NK-92 (cell line): ENCODE results near the gene C12orf57.

ENCODE experiments used
- DNase-seq: peaks from one replicate; lab custom pipeline; 2025; ENCODE audit not compliant: unreplicated experiment; lab: John Stamatoyannopoulos, UW

The C12orf57 gene

GRCh38 chr12:6917491-6918231, 26.2 kb upstream of the C12orf57 start:
- no peak for DNase-seq

DNA sequence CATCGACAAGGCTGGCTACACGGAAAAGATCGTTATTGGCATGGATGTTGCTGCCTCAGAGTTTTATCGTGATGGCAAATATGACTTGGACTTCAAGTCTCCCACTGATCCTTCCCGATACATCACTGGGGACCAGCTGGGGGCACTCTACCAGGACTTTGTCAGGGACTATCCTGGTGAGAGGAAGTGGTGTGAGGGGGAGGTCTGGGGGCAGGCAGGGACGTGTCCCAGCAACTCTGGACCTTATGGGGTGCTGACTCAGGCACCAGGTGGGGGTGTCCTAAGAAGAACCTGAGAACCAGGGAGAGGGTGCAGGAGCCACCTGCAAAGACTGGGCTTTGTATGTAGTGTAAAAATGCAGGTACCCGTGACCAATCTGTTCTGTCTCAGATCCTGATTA, 24.2 kb upstream of the C12orf57 start:
- no peak for DNase-seq

- DNase-seq = no peak
Measured at GRCh38 chr12:6921539-6921938, 22.3 kb upstream of the C12orf57 start.

DNA sequence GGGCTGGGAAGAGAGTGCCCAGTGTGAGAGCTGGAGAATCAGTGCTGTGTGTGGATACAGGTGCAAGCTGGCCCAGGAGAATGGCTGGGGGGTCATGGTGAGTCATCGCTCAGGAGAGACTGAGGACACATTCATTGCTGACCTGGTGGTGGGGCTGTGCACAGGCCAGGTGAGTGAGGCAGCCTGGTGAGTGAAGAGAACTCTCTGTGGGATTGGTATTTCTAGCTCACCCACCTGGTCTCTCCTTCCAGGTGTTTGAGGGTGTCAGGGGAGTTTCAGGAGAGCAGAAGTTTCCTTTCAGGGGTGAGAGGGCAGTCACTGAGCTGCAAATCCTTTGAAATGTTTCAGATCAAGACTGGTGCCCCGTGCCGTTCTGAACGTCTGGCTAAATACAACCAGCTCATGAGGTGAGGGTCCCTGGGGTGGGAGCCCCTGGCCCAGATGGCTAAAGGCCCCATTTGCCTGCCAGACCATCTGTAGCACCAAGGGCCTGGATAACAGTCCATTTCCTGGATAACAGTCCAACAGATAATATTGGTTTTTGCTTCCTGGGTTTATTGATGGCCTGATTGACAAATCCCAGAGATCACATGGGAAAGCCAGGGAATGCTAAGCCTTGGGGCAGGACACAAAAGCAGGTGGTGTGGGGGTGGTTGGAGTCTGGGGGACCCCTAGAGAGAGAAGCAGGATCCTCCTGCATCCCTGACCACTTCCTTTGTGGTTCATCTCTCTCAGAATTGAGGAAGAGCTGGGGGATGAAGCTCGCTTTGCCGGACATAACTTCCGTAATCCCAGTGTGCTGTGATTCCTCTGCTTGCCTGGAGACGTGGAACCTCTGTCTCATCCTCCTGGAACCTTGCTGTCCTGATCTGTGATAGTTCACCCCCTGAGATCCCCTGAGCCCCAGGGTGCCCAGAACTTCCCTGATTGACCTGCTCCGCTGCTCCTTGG, 21.6 kb upstream of the C12orf57 start:
- no peak for DNase-seq

DNA sequence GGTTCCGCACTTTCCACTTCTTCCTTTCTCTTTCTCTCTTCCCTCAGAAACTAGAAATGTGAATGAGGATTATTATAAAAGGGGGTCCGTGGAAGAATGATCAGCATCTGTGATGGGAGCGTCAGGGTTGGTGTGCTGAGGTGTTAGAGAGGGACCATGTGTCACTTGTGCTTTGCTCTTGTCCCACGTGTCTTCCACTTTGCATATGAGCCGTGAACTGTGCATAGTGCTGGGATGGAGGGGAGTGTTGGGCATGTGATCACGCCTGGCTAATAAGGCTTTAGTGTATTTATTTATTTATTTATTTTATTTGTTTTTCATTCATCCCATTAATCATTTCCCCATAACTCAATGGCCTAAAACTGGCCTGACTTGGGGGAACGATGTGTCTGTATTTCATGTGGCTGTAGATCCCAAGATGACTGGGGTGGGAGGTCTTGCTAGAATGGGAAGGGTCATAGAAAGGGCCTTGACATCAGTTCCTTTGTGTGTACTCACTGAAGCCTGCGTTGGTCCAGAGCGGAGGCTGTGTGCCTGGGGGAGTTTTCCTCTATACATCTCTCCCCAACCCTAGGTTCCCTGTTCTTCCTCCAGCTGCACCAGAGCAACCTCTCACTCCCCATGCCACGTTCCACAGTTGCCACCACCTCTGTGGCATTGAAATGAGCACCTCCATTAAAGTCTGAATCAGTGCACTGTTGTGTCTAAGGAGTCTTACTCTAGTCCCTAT, 20.7 kb upstream of the C12orf57 start:
- DNase-seq = no peak

DNA sequence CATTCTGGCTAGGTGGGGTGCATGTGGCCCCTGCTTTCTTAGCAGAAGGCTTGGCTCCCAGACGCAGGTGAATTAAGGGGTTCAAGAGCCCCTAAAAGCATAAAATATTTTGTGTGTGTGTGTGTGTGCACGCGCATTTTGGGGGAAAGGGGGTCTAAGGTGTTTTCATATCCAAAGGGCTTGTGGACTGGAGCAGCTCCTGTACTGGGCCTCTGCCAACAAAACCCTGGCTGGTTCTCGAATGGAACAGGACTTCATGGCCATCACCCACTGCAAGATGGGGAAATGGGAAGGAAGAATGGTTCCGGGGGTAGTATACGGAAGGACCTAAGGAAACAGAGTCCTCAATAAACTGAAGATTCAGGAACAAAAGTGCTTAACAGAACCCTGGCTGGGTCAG, 20.0 kb upstream of the C12orf57 start:
- DNase-seq = no peak

GRCh38 chr12:6925239-6925539, 18.6 kb upstream of the C12orf57 start:
- no peak for DNase-seq

DNA sequence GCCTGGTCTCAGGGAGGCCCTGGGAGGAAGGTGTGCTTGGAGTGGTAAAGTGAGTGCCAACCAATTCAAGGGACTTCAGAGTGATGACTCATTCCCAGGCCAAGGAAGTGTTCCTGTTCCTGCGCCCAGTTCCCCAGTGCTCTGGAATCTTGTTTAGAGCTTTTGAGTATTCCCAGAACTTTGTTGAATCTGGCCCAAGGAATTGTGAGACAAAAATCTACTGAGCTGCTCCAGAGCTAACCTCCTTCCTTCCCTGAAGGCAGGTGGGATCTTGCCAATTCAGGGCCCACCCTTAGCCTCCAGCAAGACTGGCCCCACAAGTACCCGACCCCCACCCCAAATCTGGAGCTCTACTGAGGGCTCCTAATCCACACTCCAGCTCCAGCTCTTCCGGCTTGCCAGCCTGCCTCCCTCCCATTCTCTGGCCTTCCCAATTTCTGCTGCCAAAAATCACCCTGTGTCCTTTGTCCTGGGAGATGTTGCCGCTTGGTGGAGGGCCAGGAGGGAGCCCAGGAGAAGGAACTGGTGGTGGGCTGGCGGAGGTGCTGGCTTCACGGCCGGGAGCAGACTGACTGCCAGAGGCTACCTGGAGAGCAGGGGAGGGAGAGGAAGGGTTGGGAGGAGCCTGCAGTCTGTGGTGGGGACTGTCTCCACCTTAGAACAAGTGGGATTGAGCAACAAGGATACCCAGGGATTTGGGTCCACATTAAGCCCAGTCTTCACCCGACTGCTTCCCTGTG, 18.1 kb upstream of the C12orf57 start:
- no peak for DNase-seq

DNA sequence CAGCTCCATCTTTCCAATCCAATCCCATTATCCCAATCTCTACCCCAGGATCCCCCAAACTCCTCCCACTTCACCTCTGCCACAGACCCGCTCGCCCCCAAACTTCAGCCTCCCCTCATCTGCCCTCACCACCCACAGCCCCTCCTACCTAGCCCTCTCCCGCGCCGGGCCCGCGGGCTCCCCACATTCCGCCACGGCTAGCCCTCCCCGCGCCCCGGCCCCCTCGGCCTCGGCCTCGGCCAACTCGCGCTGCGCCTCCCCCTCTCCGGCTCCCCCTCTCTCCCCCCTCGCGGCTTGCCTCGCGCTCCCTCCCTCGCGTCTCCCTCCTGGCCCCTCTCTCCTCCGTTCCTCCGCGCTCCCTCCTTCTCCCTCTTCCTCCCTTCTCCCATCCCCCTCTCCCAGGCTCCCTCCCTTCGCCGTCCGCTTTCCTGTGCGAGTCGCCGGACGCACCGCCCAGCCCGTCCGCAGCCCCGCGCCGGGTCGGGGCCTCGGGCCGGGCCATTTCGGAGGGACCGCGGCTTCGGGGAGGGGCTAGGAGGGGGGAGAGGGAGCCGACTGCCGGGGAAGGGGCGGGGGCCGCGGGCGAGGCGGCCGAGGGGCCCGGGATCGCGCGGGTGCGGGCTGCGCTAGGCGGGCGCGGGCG, 16.3 kb upstream of the C12orf57 start, which contains the start of gene ATN1:
TSS of gene ATN1 (plus strand) at position 581 of the 643 bp plus-strand sequence. CDS start 6,043 bp downstream, outside the sequence.
- no peak for DNase-seq

DNA sequence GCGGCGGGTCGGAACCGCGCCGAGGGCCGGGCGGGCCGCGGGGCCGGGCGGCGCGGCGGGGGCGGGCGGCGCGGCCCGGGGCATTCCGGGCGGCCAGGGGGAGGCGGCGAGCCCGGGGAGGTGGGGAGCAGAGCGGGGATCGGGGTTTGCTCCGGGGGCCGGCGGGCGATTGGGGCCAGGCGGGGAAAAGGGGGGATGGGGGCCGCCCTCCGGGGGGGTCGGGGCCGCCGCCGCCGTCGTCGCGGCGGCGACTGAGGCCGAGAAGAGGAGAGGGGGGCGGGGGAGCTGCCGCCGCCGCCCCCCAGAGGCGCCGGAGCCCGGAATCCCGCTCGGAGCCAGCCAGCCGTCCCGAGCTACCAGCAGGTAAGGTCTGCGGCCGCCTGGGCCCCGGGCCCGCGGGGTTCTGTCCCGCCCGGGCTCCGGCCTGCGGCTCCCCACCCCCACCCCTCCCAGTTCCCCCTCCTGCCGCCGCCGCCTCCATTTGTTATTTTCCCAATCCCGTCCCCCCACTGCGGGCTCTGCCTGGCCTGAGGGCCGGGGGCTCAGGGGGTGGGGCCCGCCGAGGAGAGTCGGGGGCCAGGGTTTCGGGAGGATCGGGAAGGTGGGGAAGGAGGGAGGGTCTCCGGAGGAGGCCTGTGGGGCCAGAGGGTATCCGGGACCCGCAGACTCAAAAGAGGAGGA, 15.7 kb upstream of the C12orf57 start:
- DNase-seq = no peak

DNA sequence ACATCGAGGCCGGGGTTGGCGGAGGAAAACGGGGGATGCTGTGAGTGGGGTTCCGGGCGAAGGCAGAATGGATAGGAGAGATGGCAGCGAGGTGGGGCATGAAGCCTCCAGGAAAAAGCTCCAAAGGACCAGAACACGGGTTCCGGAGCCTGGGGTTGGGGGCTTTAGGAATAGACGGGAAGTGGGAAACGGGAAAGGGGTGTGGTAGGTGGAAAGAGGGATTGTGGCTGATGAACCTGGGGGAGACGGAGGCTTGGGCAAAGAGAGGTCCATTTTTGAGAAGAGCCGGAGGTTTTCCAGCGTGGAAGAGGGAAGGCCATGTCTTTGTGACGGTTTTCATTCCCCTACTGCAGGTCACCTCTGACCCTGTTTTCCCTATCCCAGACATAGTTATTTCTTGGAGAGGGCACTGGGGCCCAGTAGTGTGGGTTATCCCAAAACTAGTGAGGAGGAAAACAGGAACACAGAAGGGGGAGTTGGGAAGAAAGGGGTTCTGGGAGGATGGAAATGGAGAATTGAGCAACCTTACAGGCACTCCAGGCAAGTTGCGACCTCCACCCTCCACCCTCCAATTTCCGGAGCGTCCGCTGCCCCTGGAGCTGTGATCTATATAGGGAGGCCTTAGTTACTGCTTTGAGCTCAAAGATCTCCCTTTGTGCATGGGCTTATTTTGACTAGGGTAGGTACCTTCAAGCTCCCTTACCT, 15.0 kb upstream of the C12orf57 start:
- no peak for DNase-seq

GRCh38 chr12:6929466-6930452, 14.1 kb upstream of the C12orf57 start:
- no peak for DNase-seq

DNA sequence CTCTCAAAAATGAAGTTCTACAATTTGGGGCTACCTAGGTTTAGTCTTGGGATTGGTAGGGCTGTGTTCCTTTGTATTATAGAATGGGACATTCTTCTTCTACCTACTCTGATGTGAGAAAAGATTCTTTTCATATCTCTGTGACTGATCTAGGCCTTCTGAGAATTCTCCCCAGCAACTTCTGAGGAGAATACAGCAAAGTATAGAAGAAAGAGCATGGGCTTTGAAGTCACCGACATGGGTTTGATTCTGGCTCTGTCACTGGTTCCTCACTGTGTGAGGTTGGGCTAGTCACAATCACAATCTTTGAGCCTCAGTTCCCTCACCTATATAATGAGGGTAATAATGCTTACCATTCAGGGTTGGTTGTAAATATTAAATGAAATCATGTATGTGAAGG, 11.1 kb upstream of the C12orf57 start:
- DNase-seq = no peak

GRCh38 chr12:6934110-6934509, 9.7 kb upstream of the C12orf57 start:
- DNase-seq = no peak

GRCh38 chr12:6935371-6936193, 8.2 kb upstream of the C12orf57 start:
- DNase-seq = no peak

DNA sequence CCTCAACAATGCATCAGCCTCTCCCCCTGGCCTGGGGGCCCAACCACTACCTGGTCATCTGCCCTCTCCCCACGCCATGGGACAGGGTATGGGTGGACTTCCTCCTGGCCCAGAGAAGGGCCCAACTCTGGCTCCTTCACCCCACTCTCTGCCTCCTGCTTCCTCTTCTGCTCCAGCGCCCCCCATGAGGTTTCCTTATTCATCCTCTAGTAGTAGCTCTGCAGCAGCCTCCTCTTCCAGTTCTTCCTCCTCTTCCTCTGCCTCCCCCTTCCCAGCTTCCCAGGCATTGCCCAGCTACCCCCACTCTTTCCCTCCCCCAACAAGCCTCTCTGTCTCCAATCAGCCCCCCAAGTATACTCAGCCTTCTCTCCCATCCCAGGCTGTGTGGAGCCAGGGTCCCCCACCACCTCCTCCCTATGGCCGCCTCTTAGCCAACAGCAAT, 7.6 kb upstream of the C12orf57 start:
- DNase-seq = no peak
